ENCODE results near the gene ADCY9. TPM values are rescaled to one million over a fixed set of nuclear protein-coding genes. Genes with fewer than 3 reads are reported as not detected.

The ADCY9 gene
- total RNA-seq, 1 experiment from 2014 or later, result 7.1 TPM

DNA sequence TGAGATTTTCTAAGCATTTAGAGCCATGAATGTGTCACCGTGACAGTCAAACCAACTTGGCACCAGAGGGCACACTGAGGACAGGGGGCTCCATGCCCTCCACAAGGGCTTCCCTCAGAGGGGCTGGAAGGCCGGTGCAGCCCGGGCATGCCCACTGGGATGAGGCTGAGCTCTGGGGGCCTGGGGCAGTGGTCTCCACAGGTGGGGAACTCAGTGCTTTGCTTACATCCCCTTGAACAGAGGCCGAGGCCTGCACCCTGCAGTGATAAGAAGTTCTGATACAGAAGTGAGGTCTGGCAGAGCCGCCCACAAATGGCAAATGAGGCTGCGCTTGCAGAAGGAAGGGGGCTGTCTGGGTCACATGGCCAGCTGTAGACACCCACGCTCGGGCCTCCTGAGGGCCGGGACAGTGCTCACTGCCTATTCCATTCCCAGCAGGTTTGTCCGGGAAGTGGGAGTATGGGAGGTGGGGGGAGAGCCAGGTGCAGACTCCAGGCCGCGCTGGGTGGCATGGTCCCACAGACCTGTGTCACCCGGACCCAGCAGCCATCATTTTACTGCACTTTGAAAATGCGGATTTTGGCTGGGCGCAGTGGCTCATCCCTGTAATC lies 118.9 kb downstream of the ADCY9 start:
- no peaks in the 10 kb centered on the region for H3K36me3 Mint-ChIP-seq (ENCODE audit: insufficient read depth, unreplicated experiment)
- no peak overlapping the region for H3K4me3 Mint-ChIP-seq (ENCODE audit: low read depth, unreplicated experiment)
- TF ChIP-seq, protein P1, sequence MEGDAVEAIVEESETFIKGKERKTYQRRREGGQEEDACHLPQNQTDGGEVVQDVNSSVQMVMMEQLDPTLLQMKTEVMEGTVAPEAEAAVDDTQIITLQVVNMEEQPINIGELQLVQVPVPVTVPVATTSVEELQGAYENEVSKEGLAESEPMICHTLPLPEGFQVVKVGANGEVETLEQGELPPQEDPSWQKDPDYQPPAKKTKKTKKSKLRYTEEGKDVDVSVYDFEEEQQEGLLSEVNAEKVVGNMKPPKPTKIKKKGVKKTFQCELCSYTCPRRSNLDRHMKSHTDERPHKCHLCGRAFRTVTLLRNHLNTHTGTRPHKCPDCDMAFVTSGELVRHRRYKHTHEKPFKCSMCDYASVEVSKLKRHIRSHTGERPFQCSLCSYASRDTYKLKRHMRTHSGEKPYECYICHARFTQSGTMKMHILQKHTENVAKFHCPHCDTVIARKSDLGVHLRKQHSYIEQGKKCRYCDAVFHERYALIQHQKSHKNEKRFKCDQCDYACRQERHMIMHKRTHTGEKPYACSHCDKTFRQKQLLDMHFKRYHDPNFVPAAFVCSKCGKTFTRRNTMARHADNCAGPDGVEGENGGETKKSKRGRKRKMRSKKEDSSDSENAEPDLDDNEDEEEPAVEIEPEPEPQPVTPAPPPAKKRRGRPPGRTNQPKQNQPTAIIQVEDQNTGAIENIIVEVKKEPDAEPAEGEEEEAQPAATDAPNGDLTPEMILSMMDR (IDR thresholded peaks at IDR 0.05; ENCODE audit: unreplicated experiment), result no peak
- intact Hi-C loops (cut with micrococcal nuclease; ENCODE audit: unreplicated experiment), result no loop called here
- no peaks in the 10 kb centered on the region for H3K4me1 Mint-ChIP-seq (ENCODE audit: low read depth, unreplicated experiment)
- BruUV-seq (replicated peaks), result no TSS peak
- no peaks in the 10 kb centered on the region for H3K9me3 Mint-ChIP-seq (ENCODE audit: low read depth, unreplicated experiment)
- no peak for DNase-seq
- no peak overlapping the region for H3K27ac Mint-ChIP-seq (ENCODE audit: unreplicated experiment)
- no peaks in the 10 kb centered on the region for H3K27me3 Mint-ChIP-seq (ENCODE audit: unreplicated experiment)
- CTCF ChIA-PET, result no interaction called here

DNA sequence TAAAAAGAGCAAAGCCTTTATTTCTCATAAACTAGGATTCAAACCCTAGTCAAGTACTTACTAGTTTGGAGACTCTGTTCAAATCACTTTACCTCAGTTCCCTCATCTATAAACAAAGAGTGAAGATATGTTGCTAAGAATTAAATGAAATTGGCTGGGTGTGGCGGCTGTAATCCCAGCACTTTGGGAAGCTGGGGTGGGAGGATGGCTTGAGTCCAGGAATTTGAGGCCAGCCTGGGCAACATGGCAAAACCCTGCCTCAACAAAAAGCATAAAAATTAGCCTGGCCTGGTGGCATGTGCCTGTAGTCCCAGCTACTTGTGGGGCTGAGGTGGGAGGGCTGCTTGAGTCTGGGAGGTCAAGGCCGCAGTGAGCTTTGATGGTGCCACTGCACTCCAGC lies 121.2 kb downstream of the ADCY9 start:
- Mint-ChIP-seq H3K27me3 (ENCODE audit: unreplicated experiment) (no peaks in the 10 kb centered on the region), H3K4me1 (ENCODE audit: low read depth, unreplicated experiment) (no peaks in the 10 kb centered on the region), H3K27ac (ENCODE audit: unreplicated experiment) (no peak overlapping the region), H3K36me3 (ENCODE audit: insufficient read depth, unreplicated experiment) (no peaks in the 10 kb centered on the region), H3K9me3 (ENCODE audit: low read depth, unreplicated experiment) (no peaks in the 10 kb centered on the region), H3K4me3 (ENCODE audit: low read depth, unreplicated experiment) (no peak overlapping the region)
- CTCF ChIA-PET, result no interaction called here
- intact Hi-C loops (cut with micrococcal nuclease; ENCODE audit: unreplicated experiment), result no loop called here
- no TSS peak for BruUV-seq (replicated peaks)
- DNase-seq, result no peak
- TF ChIP-seq, protein P1 (IDR thresholded peaks at IDR 0.05; ENCODE audit: unreplicated experiment), result no peak

DNA sequence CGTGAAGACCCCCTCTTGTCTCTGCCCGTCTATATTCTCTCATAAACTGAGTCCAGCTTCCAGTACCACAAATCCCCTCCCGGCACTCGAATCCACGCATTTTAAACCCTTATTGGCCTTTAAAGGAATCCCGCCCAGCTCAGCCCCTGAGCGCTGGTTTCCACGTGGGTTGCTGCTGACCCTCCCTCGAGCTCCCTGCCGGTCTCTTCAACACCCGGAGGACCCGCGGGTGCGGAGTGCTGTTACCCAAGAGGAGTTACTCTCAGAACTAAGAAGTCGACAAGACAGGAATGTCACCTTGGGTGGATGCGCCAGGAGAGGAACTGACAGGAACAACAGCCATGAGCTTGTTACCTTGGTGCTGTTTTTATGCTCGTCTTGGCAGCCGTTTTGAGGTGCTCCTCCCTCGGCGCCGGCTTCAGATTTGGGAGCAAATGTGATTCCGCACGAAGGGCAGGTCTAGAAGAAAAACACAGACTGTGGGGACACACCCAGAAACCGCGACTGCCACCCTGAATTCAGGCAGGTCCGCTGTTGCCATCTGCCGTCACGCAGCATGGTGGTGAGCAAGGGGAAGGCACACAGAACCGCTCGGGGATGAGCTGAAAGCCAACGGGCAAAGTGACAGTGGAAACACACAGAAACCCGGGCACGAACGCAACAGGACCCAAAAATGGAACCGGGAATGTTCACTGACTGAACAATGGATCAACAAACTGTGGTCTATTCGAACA lies 123.0 kb downstream of the ADCY9 start:
- H3K4me3 Mint-ChIP-seq (ENCODE audit: low read depth, unreplicated experiment), result no peak overlapping the region
- no peak overlapping the region for H3K27ac Mint-ChIP-seq (ENCODE audit: unreplicated experiment)
- intact Hi-C loops (cut with micrococcal nuclease; ENCODE audit: unreplicated experiment), result no loop called here
- DNase-seq, result no peak
- CTCF ChIA-PET, result interaction anchor here (0.6 kb wide), 2 partner anchors 63 to 857 kb away, joined by 4 to 6 read pairs; no protein-coding TSS in a partner anchor
- no peaks in the 10 kb centered on the region for H3K9me3 Mint-ChIP-seq (ENCODE audit: low read depth, unreplicated experiment)
- no peaks in the 10 kb centered on the region for H3K4me1 Mint-ChIP-seq (ENCODE audit: low read depth, unreplicated experiment)
- no TSS peak for BruUV-seq (replicated peaks)
- TF ChIP-seq, protein P1 (IDR thresholded peaks at IDR 0.05; ENCODE audit: unreplicated experiment), result no peak
- peaks cover 2% of the 10 kb centered on the region for H3K36me3 Mint-ChIP-seq (ENCODE audit: insufficient read depth, unreplicated experiment)
- H3K27me3 Mint-ChIP-seq (ENCODE audit: unreplicated experiment), result no peaks in the 10 kb centered on the region

DNA sequence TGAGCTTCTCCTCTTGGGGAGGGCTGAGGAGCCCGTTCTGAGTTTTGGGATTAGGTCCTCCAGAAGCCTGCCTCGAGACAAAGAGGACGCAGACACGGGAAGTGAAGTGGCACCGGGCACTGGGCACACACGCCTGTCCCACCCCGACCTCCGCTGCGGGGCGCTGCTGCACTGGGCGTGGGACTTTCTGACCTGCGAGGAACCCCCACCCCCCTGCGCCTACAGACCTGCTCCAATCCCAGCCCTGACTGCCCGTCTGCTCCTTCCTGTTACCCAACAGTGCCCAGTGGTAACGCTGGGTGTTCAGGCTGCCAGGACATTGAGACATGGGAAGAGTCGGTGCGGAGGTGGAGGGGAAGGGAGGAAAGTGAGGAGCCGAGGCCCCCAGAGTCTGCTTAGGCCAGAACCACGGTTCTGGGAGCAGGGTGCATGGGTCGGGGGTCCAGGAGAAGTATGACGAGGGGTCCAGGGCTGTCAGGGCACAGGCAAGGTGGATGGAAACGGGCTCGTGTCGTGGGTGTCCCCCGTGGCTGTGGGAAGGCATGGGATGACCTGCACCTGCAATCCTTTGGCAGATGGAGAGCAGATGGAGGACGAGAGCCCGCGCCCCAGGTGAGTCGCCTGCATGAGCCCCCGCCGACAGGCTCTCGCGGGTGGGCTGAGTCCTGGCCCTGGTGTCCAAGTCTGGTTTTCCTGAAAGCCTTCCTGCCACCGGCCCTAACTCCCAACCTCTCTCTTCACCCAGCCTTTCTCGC lies 123.8 kb downstream of the ADCY9 start:
- intact Hi-C loops (cut with micrococcal nuclease; ENCODE audit: unreplicated experiment), result no loop called here
- TF ChIP-seq, protein P1 (IDR thresholded peaks at IDR 0.05; ENCODE audit: unreplicated experiment), result no peak
- Mint-ChIP-seq H3K4me3 (ENCODE audit: low read depth, unreplicated experiment) (no peak overlapping the region), H3K4me1 (ENCODE audit: low read depth, unreplicated experiment) (no peaks in the 10 kb centered on the region), H3K36me3 (ENCODE audit: insufficient read depth, unreplicated experiment) (peaks cover 4% of the 10 kb centered on the region), H3K27me3 (ENCODE audit: unreplicated experiment) (no peaks in the 10 kb centered on the region), H3K9me3 (ENCODE audit: low read depth, unreplicated experiment) (no peaks in the 10 kb centered on the region), H3K27ac (ENCODE audit: unreplicated experiment) (no peak overlapping the region)
- CTCF ChIA-PET, result interaction anchor here (0.6 kb wide), 2 partner anchors 63 to 857 kb away, joined by 4 to 6 read pairs; no protein-coding TSS in a partner anchor
- no TSS peak for BruUV-seq (replicated peaks)
- DNase-seq, result no peak
